K562 (cell line): Measurements from ENCODE around the gene MMS19.

Experiments used
- EZH2 ChIP-seq: IDR thresholded peaks from 2 replicates; pipeline ENCODE4 v1.6.1; 2012; ENCODE audit warnings: low read depth, mild to moderate bottlenecking, inconsistent platforms, low read length, borderline replicate concordance
- ZNF318 ChIP-seq, 2 experiments: fragments of 450-650 bp; IDR thresholded peaks; 2 replicates each; pipeline ENCODE4 v1.6.1; 2016; ENCODE audit warnings: mild to moderate bottlenecking in 2 of 2, borderline replicate concordance in 1 of 2, low read depth in 1 of 2, moderate library complexity in 1 of 2

GRCh38 chr10:97434557-97434956 lies 63.7 kb downstream of the MMS19 start:
- no peak for TF ChIP-seq ZNF318 (IDR thresholded peaks at IDR 0.05; ENCODE audit: borderline replicate concordance in 1 of 2, low read depth in 1 of 2)
- TF ChIP-seq EZH2 = no peak
